GM23248 (cell line): ENCODE measurements around the gene RNF186. TPM values are rescaled to one million over a fixed set of nuclear protein-coding genes. Genes with fewer than 3 reads are reported as not detected.

Experiments
- DNase-seq: peaks from one replicate; pipeline ENCODE4 v3.0.0-alpha.2; 2015
- H2AFZ ChIP-seq: fragments of 200-600 bp; sonication (generic); 2 replicates; pipeline ENCODE4 v1.6.1; 2016; ENCODE audit warnings: antibody characterized with exemption
- H3F3A ChIP-seq: fragments of 200-600 bp; sonication (generic); 2 replicates; pipeline ENCODE4 v1.6.1; 2016; ENCODE audit warnings: mild to moderate bottlenecking, antibody characterized with exemption, mixed run types; ENCODE audit not compliant: insufficient read depth
- H3K27ac ChIP-seq: fragments of 200-600 bp; sonication (generic); 2 replicates; pipeline ENCODE4 v1.5.1; 2016; ENCODE audit warnings: mild to moderate bottlenecking
- H3K27me3 ChIP-seq: fragments of 200-600 bp; sonication (generic); replicated peaks from 2 replicates; pipeline ENCODE4 v1.6.1; 2016; ENCODE audit warnings: mild to moderate bottlenecking; ENCODE audit not compliant: insufficient read depth
- H3K36me3 ChIP-seq: fragments of 200-600 bp; sonication (generic); 2 replicates; pipeline ENCODE4 v1.6.1; 2016; ENCODE audit warnings: low read depth, mild to moderate bottlenecking
- H3K4me1 ChIP-seq: fragments of 200-600 bp; sonication (generic); 2 replicates; pipeline ENCODE4 v1.6.1; 2016; ENCODE audit warnings: mild to moderate bottlenecking; ENCODE audit not compliant: insufficient read depth
- H3K4me2 ChIP-seq: fragments of 200-600 bp; sonication (generic); one replicate; pipeline ENCODE4 v1.6.1; 2016; ENCODE audit warnings: mild to moderate bottlenecking; ENCODE audit not compliant: unreplicated experiment
- H3K4me3 ChIP-seq: fragments of 200-600 bp; sonication (generic); 2 replicates; pipeline ENCODE4 v1.5.1; 2016; ENCODE audit warnings: mild to moderate bottlenecking
- H3K79me2 ChIP-seq: fragments of 200-600 bp; sonication (generic); 2 replicates; pipeline ENCODE4 v1.6.1; 2016; ENCODE audit warnings: mild to moderate bottlenecking; ENCODE audit not compliant: insufficient read depth
- H3K9ac ChIP-seq: fragments of 200-600 bp; sonication (generic); 2 replicates; pipeline ENCODE4 v1.6.1; 2016; ENCODE audit warnings: mild to moderate bottlenecking
- H3K9me2 ChIP-seq: fragments of 200-600 bp; sonication (generic); 2 replicates; pipeline ENCODE4 v1.6.1; 2016; ENCODE audit warnings: mixed run types, mild to moderate bottlenecking, moderate library complexity; ENCODE audit not compliant: insufficient read depth
- H3K9me3 ChIP-seq: fragments of 200-600 bp; sonication (generic); one replicate; pipeline ENCODE4 v1.6.1; 2017; ENCODE audit warnings: low read depth
- H4K20me1 ChIP-seq: fragments of 200-600 bp; sonication (generic); 2 replicates; pipeline ENCODE4 v1.6.0; 2016; ENCODE audit not compliant: insufficient read depth
- EZH2 ChIP-seq: fragments of 200-600 bp; sonication (generic); IDR thresholded peaks from 2 replicates; pipeline ENCODE4 v1.6.1; 2018; ENCODE audit warnings: antibody characterized with exemption, mild to moderate bottlenecking; ENCODE audit not compliant: insufficient read depth, poor library complexity, severe bottlenecking
- EZH2phosphoT487 ChIP-seq: fragments of 200-600 bp; sonication (generic); IDR thresholded peaks from 2 replicates; pipeline ENCODE4 v1.6.1; 2018; ENCODE audit warnings: antibody characterized with exemption, moderate library complexity, mild to moderate bottlenecking, low read depth; ENCODE audit not compliant: insufficient read depth
- WGBS, 2 experiments: methylation state at CpG; one replicate each; pipeline ENCODE4 v1.1.6; 2015 to 2017; ENCODE audit warnings: low lambda C conversion rate in 2 of 2, low coverage in 1 of 2; ENCODE audit errors: missing lambda C conversion rate in 2 of 2; 5-methylcytosine and 5-hydroxymethylcytosine counted together
- in situ Hi-C: fragments of 300-500 bp; cut with MboI; formaldehyde crosslinking; loops from 2 replicates; pipeline ENCODE4 v1.15.0; 2020
- polyA plus RNA-seq: library from polyadenylated mRNA; unstranded; fragments of >200 nt; fragmentation: Nextera tagmentation; extraction: Ambion mirVana; gene quantifications from 2 replicates; pipeline ENCODE4 v1.2.1, GENCODE V29; 2016
- total RNA-seq: library from RNA; depleted of rRNA; stranded (reverse); fragments of >200 nt; shearing (Covaris generic); gene quantifications from 2 replicates; pipeline ENCODE4 v1.2.3, GENCODE V29; 2014

The RNF186 gene
- total and polyA plus RNA-seq, 2 experiments from 2014 or later = not detected

DNA sequence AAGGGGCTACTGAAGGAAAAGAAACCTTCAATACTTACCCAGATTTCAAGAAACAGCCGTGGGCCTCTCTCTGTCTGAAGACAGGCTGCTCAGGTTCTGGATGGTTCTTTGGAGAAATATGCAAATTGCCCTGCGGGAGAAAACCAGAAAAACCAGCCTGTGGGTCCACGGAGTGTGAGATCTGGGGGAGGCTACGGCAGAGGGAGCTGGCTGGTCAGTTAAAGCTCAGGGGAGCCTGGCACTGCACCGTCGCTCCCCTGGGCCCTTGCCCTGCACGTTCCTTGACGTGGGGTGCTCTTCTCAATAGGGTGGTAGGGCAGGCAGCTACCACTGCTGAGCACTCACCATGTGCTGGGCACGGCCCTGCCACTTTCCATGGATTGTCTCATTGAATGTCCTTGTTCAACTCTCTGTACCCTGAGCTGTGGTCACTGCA, 28.1 kb downstream of the RNF186 start:
- Histone ChIP-seq H3K4me3 (no peak overlapping the region), H3K36me3 (no peaks in the 10 kb centered on the region), H2AFZ (no peak overlapping the region), H3F3A (peaks cover 7% of the 10 kb centered on the region), H3K9me2 (no peaks in the 10 kb centered on the region), H3K9me3 (no peaks in the 10 kb centered on the region), H3K27me3 (no peaks in the 10 kb centered on the region), H4K20me1 (no peaks in the 10 kb centered on the region), H3K4me2 (no peak overlapping the region), H3K27ac (no peak overlapping the region), H3K9ac (no peak overlapping the region), H3K4me1 (no peaks in the 10 kb centered on the region), H3K79me2 (no peaks in the 10 kb centered on the region)
- no peak for DNase-seq
- no peak for TF ChIP-seq EZH2
- no peak for TF ChIP-seq EZH2phosphoT487
- WGBS, 2 experiments = 68 to 77% methylated on average over 9 of the region's 9 CpGs
- in situ Hi-C loops = no loop called here

DNA sequence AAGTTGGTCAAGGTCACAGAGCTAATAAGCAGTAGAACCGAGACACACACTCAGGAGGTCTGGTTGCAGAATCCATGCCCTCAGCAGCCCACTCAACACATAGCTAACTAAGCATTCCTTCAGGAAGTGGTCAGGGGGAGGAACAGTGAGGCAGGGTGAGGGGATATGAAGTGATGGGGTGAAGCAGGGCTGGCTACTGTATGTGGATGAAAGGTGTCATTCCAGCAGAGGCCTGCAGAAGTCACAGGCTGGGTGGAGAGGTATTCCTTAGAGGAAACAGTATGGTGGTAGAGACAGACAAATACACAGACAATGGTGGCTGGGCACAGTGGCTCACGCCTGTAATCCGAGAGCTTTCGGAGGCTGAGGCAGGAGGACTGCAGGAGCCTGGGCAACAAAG, 29.4 kb downstream of the RNF186 start:
- Histone ChIP-seq H3K9me3 (no peaks in the 10 kb centered on the region), H3K27ac (no peak overlapping the region), H3K4me2 (no peak overlapping the region), H4K20me1 (no peaks in the 10 kb centered on the region), H3K27me3 (no peaks in the 10 kb centered on the region), H3K9me2 (no peaks in the 10 kb centered on the region), H3K9ac (no peak overlapping the region), H3K4me1 (no peaks in the 10 kb centered on the region), H2AFZ (no peak overlapping the region), H3K36me3 (no peaks in the 10 kb centered on the region), H3F3A (peaks cover 4% of the 10 kb centered on the region), H3K4me3 (no peak overlapping the region), H3K79me2 (no peaks in the 10 kb centered on the region)
- TF ChIP-seq EZH2 (no peak), EZH2phosphoT487 (no peak)
- no peak for DNase-seq
- in situ Hi-C loops = no loop called here
- 68 to 74% methylated on average over 4 of the region's 4 CpGs for WGBS, 2 experiments

DNA sequence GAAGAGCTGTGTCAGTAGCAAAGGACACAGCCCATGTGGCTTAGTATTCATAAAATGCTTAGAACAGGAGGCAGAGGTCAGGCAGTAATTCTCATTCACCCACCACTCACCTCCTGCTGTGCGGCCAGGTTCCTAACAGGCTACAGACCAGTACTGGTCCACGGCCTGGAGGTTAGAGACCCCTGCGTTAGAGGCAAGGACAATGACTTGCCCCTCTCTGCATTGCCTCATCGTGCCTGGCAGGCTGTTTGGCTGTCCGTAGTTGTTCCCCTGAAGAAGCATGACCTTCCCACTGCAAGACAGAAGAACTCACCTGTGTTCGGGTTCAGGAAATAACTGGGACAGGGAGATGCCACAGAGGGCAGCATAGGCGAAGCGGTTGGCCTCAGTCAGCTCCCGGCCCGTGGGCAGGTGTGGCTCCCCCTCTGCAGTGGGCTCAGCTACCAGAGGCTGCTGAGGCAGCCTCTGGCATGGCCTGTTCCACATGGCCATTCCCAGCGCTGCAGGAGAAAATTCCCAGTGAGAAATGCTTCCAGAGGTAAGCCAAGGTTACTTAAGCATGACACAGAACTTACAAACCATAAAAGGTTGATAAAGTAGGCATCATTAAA, 34.7 kb downstream of the RNF186 start:
- H3K9ac ChIP-seq = no peak overlapping the region
- H3K27me3 ChIP-seq = no peaks in the 10 kb centered on the region
- no peaks in the 10 kb centered on the region for H3K9me2 ChIP-seq
- no peak overlapping the region for H3K4me3 ChIP-seq
- no peaks in the 10 kb centered on the region; the same call in 1 of the 2 replicates for H3K36me3 ChIP-seq
- no peaks in the 10 kb centered on the region for H3K4me1 ChIP-seq
- H3F3A ChIP-seq = no peaks in the 10 kb centered on the region
- TF ChIP-seq EZH2 (no peak), EZH2phosphoT487 (no peak)
- H3K27ac ChIP-seq = no peak overlapping the region
- DNase-seq = no peak
- 89 to 90% methylated on average over 11 of the region's 11 CpGs for WGBS, 2 experiments
- H2AFZ ChIP-seq = no peak overlapping the region
- H3K9me3 ChIP-seq = no peaks in the 10 kb centered on the region
- no peaks in the 10 kb centered on the region for H3K79me2 ChIP-seq
- no peak overlapping the region for H3K4me2 ChIP-seq
- no peaks in the 10 kb centered on the region for H4K20me1 ChIP-seq
- in situ Hi-C loops = no loop called here

DNA sequence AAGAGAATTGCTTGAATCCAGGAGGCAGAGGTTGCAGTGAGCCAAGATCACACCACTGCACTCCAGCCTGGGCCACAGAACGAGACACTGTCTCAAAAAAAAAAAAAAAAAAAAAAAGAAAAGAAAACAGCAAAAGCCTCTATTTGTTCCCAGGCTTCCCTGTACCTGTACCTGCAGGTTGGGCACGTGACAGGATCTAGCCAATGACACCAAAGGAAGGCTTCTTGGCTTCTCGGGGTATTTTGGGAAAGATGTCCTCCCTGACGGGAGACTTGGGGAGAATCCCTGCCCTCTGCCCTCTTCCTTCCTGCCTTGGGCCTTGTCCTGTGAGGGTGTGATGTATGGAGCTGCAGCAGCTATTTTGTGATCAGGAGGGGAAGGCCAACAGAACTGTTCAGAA, 38.1 kb downstream of the RNF186 start:
- Histone ChIP-seq H3K9me3 (no peaks in the 10 kb centered on the region), H3F3A (no peaks in the 10 kb centered on the region), H3K27ac (no peak overlapping the region), H3K9me2 (no peaks in the 10 kb centered on the region), H2AFZ (no peak overlapping the region), H3K4me3 (no peak overlapping the region), H3K36me3 (no peaks in the 10 kb centered on the region; the same call in 1 of the 2 replicates), H4K20me1 (no peaks in the 10 kb centered on the region), H3K9ac (no peak overlapping the region), H3K4me1 (no peaks in the 10 kb centered on the region), H3K79me2 (no peaks in the 10 kb centered on the region), H3K27me3 (no peaks in the 10 kb centered on the region), H3K4me2 (no peak overlapping the region)
- no peak for DNase-seq
- in situ Hi-C loops = no loop called here
- WGBS, 2 experiments = 99 to 100% methylated on average over 4 of the region's 4 CpGs
- no peak for TF ChIP-seq EZH2
- no peak for TF ChIP-seq EZH2phosphoT487
